HCT116 (cell line): ENCODE results near the gene DNAH9. TPM values are rescaled to one million over a fixed set of nuclear protein-coding genes. Genes with fewer than 3 reads are reported as not detected.

Source experiments
- ATAC-seq: fragments of 200-7000 bp; cut with Tn5 transposase; 2 replicates; pipeline ENCODE4 v1.9.1; 2020; ENCODE audit warnings: mild to moderate bottlenecking, moderate library complexity
- BruUV-seq: library from RNA; stranded (reverse); fragments of 400-500 nt; replicated peaks from 2 replicates; lab custom pipeline; 2021; lab: Mats Ljungman, UMichigan
- CTCF ChIA-PET: fragments of 300-600 bp; sonication (Branson Sonifier 250); formaldehyde crosslinking; loops from one replicate; lab custom pipeline; 2021; ENCODE audit warnings: antibody characterized with exemption; lab: Charles Lee
- POLR2A ChIA-PET: fragments of 300-600, 350-600 bp; sonication (Branson Sonifier 250); formaldehyde crosslinking; loops from one replicate; lab custom pipeline; 2021; ENCODE audit warnings: antibody characterized with exemption; lab: Charles Lee
- RAD21 ChIA-PET, 2 experiments: fragments of 300-600 bp; sonication (Branson Sonifier 250); formaldehyde crosslinking; loops; one replicate each; lab custom pipeline; 2023; ENCODE audit warnings: low total read pairs in 2 of 2; ENCODE audit not compliant: uncharacterized antibody in 2 of 2, unreplicated experiment in 2 of 2, low non-redundant PET in 1 of 2; lab: Charles Lee
- DNase-seq: peaks from one replicate; pipeline ENCODE4 v3.0.0-alpha.2; 2010; ENCODE audit warnings: low read depth, low spot score
- H2AFZ ChIP-seq: fragments of 200-600 bp; shearing (Covaris generic), sonication (generic); 2 replicates; pipeline ENCODE4 v1.6.1; 2017; ENCODE audit warnings: low read depth, mixed run types, mixed read lengths, antibody characterized with exemption, low read length; ENCODE audit not compliant: poor library complexity, severe bottlenecking
- H3K27ac ChIP-seq: 2 replicates; pipeline ENCODE4 v1.5.1; 2012; ENCODE audit warnings: low read depth, low read length
- H3K27me3 ChIP-seq: fragments of 200-600 bp; sonication (generic); 2 replicates; pipeline ENCODE4 v1.6.1; 2016; ENCODE audit warnings: mixed run types, low read length, mixed read lengths; ENCODE audit not compliant: insufficient read depth
- H3K36me3 ChIP-seq, 2 experiments: fragments of 200-500 bp in 1 of 2; fragments of 200-600 bp in 1 of 2; sonication (Bioruptor generic) in 1 of 2; sonication (generic) in 1 of 2; 2 replicates each; pipeline versions ENCODE4 v1.5.1 to v1.6.1; 2014 to 2016; ENCODE audit warnings: low read length in 2 of 2, inconsistent platforms in 1 of 2, mixed read lengths in 1 of 2, mixed run types in 1 of 2; ENCODE audit not compliant: insufficient read depth in 2 of 2, control insufficient read depth in 1 of 2
- H3K4me1 ChIP-seq, 2 experiments: fragments of 200-600 bp in 1 of 2; sonication (generic) in 1 of 2; 2 replicates each; pipeline versions ENCODE4 v1.5.1 to v1.6.1; 2012 to 2017; ENCODE audit warnings: low read length in 2 of 2, inconsistent platforms in 1 of 2, mild to moderate bottlenecking in 1 of 2, mixed read lengths in 1 of 2, mixed run types in 1 of 2, moderate library complexity in 1 of 2; ENCODE audit not compliant: insufficient read depth in 2 of 2, control insufficient read depth in 1 of 2
- H3K4me2 ChIP-seq: fragments of 200-600 bp; sonication (generic); 2 replicates; pipeline ENCODE4 v1.6.1; 2017; ENCODE audit warnings: mixed run types, low read length, mixed read lengths
- H3K4me3 ChIP-seq, 2 experiments: fragments of 200-600 bp in 1 of 2; sonication (generic) in 1 of 2; replicated peaks in 1 of 2; 2 replicates each; pipeline ENCODE4 v1.5.1; 2011 to 2016; ENCODE audit warnings: low read length in 2 of 2, control low read depth in 1 of 2, low read depth in 1 of 2, mild to moderate bottlenecking in 1 of 2, mixed read lengths in 1 of 2, mixed run types in 1 of 2
- H3K79me2 ChIP-seq: fragments of 200-600 bp; sonication (generic); 2 replicates; pipeline ENCODE4 v1.6.1; 2017; ENCODE audit warnings: mild to moderate bottlenecking, mixed run types, low read length, moderate library complexity, mixed read lengths; ENCODE audit not compliant: insufficient read depth
- H3K9ac ChIP-seq: fragments of 200-600 bp; sonication (generic); 2 replicates; pipeline ENCODE4 v1.6.1; 2016; ENCODE audit warnings: low read length, mixed read lengths
- H3K9me2 ChIP-seq: fragments of 200-600 bp; sonication (generic), shearing (Covaris generic); 2 replicates; pipeline ENCODE4 v1.6.1; 2017; ENCODE audit warnings: mixed run types, mild to moderate bottlenecking, moderate library complexity; ENCODE audit not compliant: insufficient read depth
- H3K9me3 ChIP-seq, 2 experiments: fragments of 200-500 bp in 1 of 2; fragments of 200-600 bp in 1 of 2; sonication (Bioruptor generic) in 1 of 2; sonication (generic) in 1 of 2; 2 replicates each; pipeline ENCODE4 v1.6.1; 2014 to 2017; ENCODE audit warnings: low read length in 2 of 2, mixed read lengths in 2 of 2, inconsistent platforms in 1 of 2, low read depth in 1 of 2, mild to moderate bottlenecking in 1 of 2, mixed run types in 1 of 2, moderate library complexity in 1 of 2; ENCODE audit not compliant: control insufficient read depth in 1 of 2, insufficient read depth in 1 of 2
- H4K20me1 ChIP-seq: fragments of 200-600 bp; sonication (generic), shearing (Covaris generic); 2 replicates; pipeline ENCODE4 v1.6.1; 2017; ENCODE audit warnings: mixed run types, mild to moderate bottlenecking, moderate library complexity; ENCODE audit not compliant: insufficient read depth
- CEBPB ChIP-seq: IDR thresholded peaks from 2 replicates; pipeline ENCODE4 v1.6.1; 2012; ENCODE audit warnings: low read depth
- EGR1 ChIP-seq: IDR thresholded peaks from 2 replicates; pipeline ENCODE4 v1.6.1; 2012; ENCODE audit warnings: low read depth
- ELF1 ChIP-seq: IDR thresholded peaks from 2 replicates; pipeline ENCODE4 v1.6.1; 2012; ENCODE audit warnings: low read depth, borderline replicate concordance
- EZH2 ChIP-seq: fragments of 200-600 bp; sonication (generic); IDR thresholded peaks from 2 replicates; pipeline ENCODE4 v1.6.1; 2017; ENCODE audit warnings: antibody characterized with exemption, mixed run types
- FOSL1 ChIP-seq: IDR thresholded peaks from 2 replicates; pipeline ENCODE4 v1.6.1; 2012; ENCODE audit warnings: low read depth
- POLR2A ChIP-seq: IDR thresholded peaks from 2 replicates; pipeline ENCODE4 v1.7.0; 2011; ENCODE audit warnings: borderline replicate concordance; ENCODE audit not compliant: insufficient read depth, insufficient read length; ENCODE audit errors: extremely low read depth
- RAD21 ChIP-seq: IDR thresholded peaks from 2 replicates; pipeline ENCODE4 v1.6.1; 2012; ENCODE audit warnings: low read depth, mild to moderate bottlenecking
- SRF ChIP-seq: IDR thresholded peaks from 2 replicates; pipeline ENCODE4 v1.6.1; 2012; ENCODE audit warnings: low read depth
- ZFX ChIP-seq: fragments of 450-650 bp; IDR thresholded peaks from 2 replicates; pipeline ENCODE4 v1.6.1; 2017
- intact Hi-C: fragments of 100-400 bp; cut with micrococcal nuclease; formaldehyde crosslinking; loops from 2 replicates; pipeline ENCODE4 v1.10.0; 2022
- total RNA-seq: library from RNA; stranded (reverse); gene quantifications from one replicate; pipeline ENCODE4 v1.2.1, GENCODE V29; 2021; ENCODE audit not compliant: unreplicated experiment
- TF ChIP-seq, protein P1 (sequence below): IDR thresholded peaks from 2 replicates; pipeline ENCODE4 v1.6.1; 2012
- TF ChIP-seq, protein P2 (sequence below): IDR thresholded peaks from 2 replicates; pipeline ENCODE4 v1.6.1; 2012
- TF ChIP-seq, protein P3 (sequence below), 3 experiments: fragments of 200-600 bp in 1 of 3; sonication (generic) in 1 of 3; IDR thresholded peaks in 2 of 3; conservative IDR thresholded peaks in 1 of 3; 2 replicates each; pipeline ENCODE4 v1.5.1; 2012 to 2017; ENCODE audit warnings: low read depth in 2 of 3, low read length in 2 of 3, antibody characterized with exemption in 1 of 3, borderline replicate concordance in 1 of 3, control low read depth in 1 of 3, mild to moderate bottlenecking in 1 of 3, mixed read lengths in 1 of 3, mixed run types in 1 of 3, moderate library complexity in 1 of 3; ENCODE audit not compliant: insufficient read depth in 1 of 3

DNAH9 gene
- total RNA-seq, 1 experiment from 2014 or later, result not detected

DNA sequence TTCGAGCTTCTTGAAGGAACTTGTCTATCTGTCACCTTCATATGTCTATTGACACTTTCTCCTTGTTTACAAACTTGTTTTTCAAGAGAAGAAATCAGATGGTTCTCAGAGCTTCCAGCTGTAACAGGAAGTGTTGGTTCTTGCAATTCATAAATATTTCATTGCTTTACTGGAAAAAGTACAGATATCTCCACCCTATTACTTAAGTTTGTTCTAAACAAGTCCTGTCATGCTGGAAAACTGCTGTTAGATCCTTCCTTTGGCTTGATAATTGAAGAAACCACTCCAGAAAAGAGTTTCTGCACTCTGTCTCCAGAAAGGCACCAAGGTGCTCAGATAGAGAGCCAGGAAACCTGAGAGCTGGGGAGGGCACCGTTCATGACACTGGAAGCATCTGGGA is 181.6 kb downstream of the DNAH9 start (continued):
- TF ChIP-seq, protein P1, sequence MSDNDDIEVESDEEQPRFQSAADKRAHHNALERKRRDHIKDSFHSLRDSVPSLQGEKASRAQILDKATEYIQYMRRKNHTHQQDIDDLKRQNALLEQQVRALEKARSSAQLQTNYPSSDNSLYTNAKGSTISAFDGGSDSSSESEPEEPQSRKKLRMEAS, result no peak
- TF ChIP-seq EZH2, result no peak
- TF ChIP-seq, protein P2, sequence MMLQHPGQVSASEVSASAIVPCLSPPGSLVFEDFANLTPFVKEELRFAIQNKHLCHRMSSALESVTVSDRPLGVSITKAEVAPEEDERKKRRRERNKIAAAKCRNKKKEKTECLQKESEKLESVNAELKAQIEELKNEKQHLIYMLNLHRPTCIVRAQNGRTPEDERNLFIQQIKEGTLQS, result no peak
- no peak for TF ChIP-seq POLR2A
- TF ChIP-seq ELF1, result no peak

DNA sequence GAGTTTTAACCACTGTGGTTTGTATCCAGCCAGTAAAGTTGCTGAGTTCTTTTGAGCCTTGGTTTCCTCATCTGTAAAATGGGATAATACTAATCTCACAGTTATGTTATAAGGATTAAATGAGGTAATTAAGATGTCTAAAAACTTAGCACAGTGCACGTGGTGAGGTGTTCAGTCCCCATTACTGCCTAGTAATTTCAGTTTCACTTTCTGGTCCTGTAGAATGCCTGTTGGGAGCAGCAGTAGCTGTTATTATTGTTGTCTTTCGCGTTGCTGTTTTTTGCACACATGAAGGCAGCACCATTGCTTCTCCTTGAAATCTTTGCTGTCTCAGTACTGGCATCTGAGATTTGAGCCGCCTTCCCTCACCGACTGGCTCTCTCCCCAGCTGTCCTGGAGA is 182.4 kb downstream of the DNAH9 start:
- no peak overlapping the region for H3K4me2 ChIP-seq
- no peak overlapping the region for H3K4me3 ChIP-seq
- CTCF ChIA-PET, result no interaction called here
- 0 out of 2 replicates have a peak, but pooled peaks cover 3% of the 10 kb centered on the region for H3K27me3 ChIP-seq
- no peaks in the 10 kb centered on the region for H3K9me2 ChIP-seq
- ATAC-seq, result no peak
- DNase-seq, result no peak
- H3K4me1 ChIP-seq, result no peaks in the 10 kb centered on the region
- no peaks in the 10 kb centered on the region for H3K9me3 ChIP-seq
- RAD21 ChIA-PET, result no interaction called here
- no peak overlapping the region for H3K27ac ChIP-seq
- H3K79me2 ChIP-seq, result no peaks in the 10 kb centered on the region
- no peaks in the 10 kb centered on the region for H3K36me3 ChIP-seq
- H3K9ac ChIP-seq, result no peak overlapping the region
- intact Hi-C loops, result no loop called here
- POLR2A ChIA-PET, result no interaction called here
- H2AFZ ChIP-seq, result no peak overlapping the region
- no TSS peak for BruUV-seq
- no peaks in the 10 kb centered on the region for H4K20me1 ChIP-seq
- TF ChIP-seq CEBPB (no peak), FOSL1 (no peak), ELF1 (no peak), RAD21 (no peak), ZFX (no peak), SRF (no peak), EGR1 (no peak), EZH2 (no peak)
- TF ChIP-seq, protein P3, sequence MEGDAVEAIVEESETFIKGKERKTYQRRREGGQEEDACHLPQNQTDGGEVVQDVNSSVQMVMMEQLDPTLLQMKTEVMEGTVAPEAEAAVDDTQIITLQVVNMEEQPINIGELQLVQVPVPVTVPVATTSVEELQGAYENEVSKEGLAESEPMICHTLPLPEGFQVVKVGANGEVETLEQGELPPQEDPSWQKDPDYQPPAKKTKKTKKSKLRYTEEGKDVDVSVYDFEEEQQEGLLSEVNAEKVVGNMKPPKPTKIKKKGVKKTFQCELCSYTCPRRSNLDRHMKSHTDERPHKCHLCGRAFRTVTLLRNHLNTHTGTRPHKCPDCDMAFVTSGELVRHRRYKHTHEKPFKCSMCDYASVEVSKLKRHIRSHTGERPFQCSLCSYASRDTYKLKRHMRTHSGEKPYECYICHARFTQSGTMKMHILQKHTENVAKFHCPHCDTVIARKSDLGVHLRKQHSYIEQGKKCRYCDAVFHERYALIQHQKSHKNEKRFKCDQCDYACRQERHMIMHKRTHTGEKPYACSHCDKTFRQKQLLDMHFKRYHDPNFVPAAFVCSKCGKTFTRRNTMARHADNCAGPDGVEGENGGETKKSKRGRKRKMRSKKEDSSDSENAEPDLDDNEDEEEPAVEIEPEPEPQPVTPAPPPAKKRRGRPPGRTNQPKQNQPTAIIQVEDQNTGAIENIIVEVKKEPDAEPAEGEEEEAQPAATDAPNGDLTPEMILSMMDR (IDR thresholded peaks at IDR 0.05 in 2 of 3, conservative IDR thresholded peaks at IDR 0.05 in 1 of 3; ENCODE audit: borderline replicate concordance in 1 of 3, insufficient read depth in 1 of 3, low read depth in 2 of 3, low read length in 2 of 3), result no peak
